ENCODE measurements around the gene POLE2. TPM values are rescaled to one million over a fixed set of nuclear protein-coding genes. Genes with fewer than 3 reads are reported as not detected.

POLE2 gene

Small RNA genes lying within 50 kb of the gene (small RNA-seq; reads per million reads assigned to genes)
- not detected for gene AL139099.3 (ENCODE audit: low read depth)
- not detected for gene RNU6ATAC30P (ENCODE audit: low read depth)

All from mesenchymal stem cell (in vitro differentiated cells and primary cell).